Measurements from ENCODE around the gene ZSWIM1.

DNA sequence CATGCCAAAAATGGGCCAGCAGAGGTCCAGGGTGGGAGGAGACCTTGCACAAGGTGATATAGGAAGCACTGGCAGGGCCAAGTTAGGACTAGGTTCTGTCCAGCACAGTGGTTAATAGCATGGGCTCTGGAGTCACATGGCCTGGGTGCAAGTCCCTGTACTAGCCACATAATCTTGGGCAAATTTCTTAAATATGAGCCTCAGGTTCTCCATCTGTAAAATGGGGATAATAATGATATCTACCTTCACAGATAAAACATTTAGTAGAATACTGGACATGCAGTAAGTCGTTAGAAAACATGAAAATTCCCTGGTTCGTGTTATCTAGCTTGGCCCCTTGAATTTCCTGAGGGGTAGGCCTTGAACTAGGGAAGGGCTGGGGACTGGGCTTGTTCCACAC lies 16.3 kb downstream of the ZSWIM1 start:
- no peak for TF ChIP-seq RAD21 (IDR thresholded peaks at IDR 0.05 in 1 of 2, conservative IDR thresholded peaks at IDR 0.05 in 1 of 2; ENCODE audit: low read depth in 2 of 2, low read length in 2 of 2)
- TF ChIP-seq, protein P1, sequence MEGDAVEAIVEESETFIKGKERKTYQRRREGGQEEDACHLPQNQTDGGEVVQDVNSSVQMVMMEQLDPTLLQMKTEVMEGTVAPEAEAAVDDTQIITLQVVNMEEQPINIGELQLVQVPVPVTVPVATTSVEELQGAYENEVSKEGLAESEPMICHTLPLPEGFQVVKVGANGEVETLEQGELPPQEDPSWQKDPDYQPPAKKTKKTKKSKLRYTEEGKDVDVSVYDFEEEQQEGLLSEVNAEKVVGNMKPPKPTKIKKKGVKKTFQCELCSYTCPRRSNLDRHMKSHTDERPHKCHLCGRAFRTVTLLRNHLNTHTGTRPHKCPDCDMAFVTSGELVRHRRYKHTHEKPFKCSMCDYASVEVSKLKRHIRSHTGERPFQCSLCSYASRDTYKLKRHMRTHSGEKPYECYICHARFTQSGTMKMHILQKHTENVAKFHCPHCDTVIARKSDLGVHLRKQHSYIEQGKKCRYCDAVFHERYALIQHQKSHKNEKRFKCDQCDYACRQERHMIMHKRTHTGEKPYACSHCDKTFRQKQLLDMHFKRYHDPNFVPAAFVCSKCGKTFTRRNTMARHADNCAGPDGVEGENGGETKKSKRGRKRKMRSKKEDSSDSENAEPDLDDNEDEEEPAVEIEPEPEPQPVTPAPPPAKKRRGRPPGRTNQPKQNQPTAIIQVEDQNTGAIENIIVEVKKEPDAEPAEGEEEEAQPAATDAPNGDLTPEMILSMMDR (IDR thresholded peaks at IDR 0.05; ENCODE audit: control extremely low read depth in 1 of 3, insufficient read depth in 1 of 3, low read depth in 1 of 3, low read length in 3 of 3), result no peak
- no peak for TF ChIP-seq SRF (IDR thresholded peaks at IDR 0.05; ENCODE audit: low read depth, low read length)
- TF ChIP-seq RNF2 (IDR thresholded peaks at IDR 0.05; ENCODE audit: borderline replicate concordance, low read depth, low read length, missing control alignments, poor library complexity, severe bottlenecking), result no peak
- no peak for TF ChIP-seq KDM5A (IDR thresholded peaks at IDR 0.05; ENCODE audit: low read length)
- TF ChIP-seq, protein P2, sequence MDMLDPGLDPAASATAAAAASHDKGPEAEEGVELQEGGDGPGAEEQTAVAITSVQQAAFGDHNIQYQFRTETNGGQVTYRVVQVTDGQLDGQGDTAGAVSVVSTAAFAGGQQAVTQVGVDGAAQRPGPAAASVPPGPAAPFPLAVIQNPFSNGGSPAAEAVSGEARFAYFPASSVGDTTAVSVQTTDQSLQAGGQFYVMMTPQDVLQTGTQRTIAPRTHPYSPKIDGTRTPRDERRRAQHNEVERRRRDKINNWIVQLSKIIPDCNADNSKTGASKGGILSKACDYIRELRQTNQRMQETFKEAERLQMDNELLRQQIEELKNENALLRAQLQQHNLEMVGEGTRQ (IDR thresholded peaks at IDR 0.05; ENCODE audit: low read length), result no peak
- TF ChIP-seq EGR1 (IDR thresholded peaks at IDR 0.05; ENCODE audit: borderline replicate concordance, low read depth, low read length), result no peak
- no peak for TF ChIP-seq SP1 (IDR thresholded peaks at IDR 0.05; ENCODE audit: low read depth, low read length)
- TF ChIP-seq CHD1 (IDR thresholded peaks at IDR 0.05; ENCODE audit: low read depth, low read length), result no peak

Data from H1 (cell line).